HG03139 (cell line): ENCODE results near the gene ALG11.

ENCODE experiments used
- ATAC-seq: cut with Tn5 transposase; IDR thresholded peaks from one replicate; pipeline ENCODE4 v1.9.1; 2021; ENCODE audit not compliant: unreplicated experiment

Gene ALG11

GRCh38 chr13:51997186-51997585 is 15.0 kb upstream of the ALG11 start:
- ATAC-seq: no peak

- ATAC-seq: no peak
These were observed 14.4 kb upstream of the ALG11 start for GRCh38 chr13:51997641-51998330.

DNA sequence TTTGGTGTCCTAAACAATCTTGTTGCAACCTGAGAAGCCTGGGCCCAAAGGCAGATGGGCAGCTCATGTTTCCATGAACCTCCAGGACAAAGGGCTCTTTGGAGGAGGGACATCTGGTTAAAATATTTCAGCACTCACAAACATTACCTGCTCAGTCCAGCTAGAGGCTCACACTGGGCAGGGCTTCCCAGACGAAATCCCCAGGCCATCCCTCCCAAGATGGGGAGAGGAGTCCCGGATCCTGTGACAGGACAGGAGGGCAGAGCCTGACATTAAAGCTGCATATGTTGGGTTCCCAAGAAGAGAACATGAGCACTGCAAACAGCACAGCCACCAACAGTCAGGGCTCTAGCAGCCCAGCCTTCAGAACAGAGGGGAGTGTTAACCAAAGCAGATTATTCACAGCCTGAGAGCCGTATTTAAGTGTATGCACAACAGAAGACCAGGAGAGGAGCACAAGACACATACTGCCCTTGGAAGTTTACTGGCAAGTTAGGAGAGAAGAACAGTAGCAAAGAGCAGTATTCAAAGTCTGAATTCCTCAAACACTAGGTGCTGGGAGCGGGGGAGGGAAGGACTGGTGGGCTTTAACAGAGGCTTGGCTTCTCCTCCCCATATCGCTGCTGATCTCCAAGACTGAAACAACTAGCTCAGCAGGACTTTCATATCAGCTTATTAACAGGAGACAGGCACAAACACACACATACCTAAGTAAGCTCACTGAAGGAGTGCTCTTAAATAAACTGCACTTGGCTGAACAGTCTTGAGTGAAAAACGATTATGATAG is 13.3 kb upstream of the ALG11 start:
- ATAC-seq: no peak

GRCh38 chr13:51999510-51999911 is 12.7 kb upstream of the ALG11 start:
- ATAC-seq: no peak

DNA sequence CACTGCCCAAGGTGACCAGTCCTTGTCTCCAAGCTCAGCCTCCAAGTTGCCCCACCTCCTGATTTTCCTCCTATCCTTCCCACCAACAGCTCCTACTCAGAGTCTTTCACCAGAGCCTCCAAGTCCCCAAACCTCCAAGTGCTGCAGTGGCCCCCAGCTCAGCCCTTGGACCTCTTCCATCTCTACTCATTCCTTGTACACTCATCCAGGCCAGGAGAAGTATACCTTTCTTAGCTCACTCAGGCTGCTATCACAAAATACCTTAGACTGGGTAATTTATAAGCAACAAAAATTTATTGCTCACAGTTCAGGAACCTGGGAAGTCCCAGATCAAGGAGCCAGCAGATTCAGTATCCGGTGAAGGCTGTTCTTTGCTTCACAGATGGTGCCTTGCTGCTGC is 12.3 kb upstream of the ALG11 start:
- no peak for ATAC-seq

GRCh38 chr13:52001120-52001731 is 11.0 kb upstream of the ALG11 start:
- ATAC-seq: peak; percentile 86

GRCh38 chr13:52002361-52002760 is 9.8 kb upstream of the ALG11 start:
- ATAC-seq: no peak

- no peak for ATAC-seq
These were observed 8.7 kb upstream of the ALG11 start for GRCh38 chr13:52003541-52003940.

- no peak for ATAC-seq
These were observed 7.6 kb upstream of the ALG11 start for GRCh38 chr13:52004511-52005170.

DNA sequence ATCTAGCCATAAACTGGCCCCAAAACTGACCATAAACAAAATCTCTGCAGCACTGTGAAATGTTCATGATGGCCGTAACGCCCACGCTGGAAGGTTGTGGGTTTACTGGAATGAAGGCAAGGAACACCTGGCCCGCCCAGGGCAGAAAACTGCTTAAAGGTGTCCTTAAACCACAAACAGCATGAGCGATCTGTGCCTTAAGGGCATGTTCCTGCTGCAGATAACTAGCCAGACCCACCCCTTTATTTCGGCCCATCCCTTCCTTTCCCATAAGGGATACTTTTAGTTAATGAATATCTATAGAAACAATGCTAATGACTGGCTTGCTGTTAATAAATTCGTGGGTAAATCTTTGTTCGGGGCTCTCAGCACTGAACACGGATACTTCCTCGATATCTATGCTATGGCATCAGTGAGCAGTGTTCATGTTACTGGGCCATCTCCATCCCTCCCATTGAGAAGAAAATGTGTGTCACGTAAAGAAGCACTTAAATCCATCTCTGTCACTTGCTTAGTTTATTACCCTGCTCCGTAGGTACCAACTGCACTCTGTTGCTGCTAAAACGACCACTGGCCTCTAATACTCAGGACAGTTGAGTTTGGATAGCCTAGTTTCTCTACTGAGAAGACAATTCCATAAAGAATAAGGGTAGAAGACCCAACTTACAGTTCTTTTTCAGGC is 6.2 kb upstream of the ALG11 start:
- ATAC-seq: no peak

DNA sequence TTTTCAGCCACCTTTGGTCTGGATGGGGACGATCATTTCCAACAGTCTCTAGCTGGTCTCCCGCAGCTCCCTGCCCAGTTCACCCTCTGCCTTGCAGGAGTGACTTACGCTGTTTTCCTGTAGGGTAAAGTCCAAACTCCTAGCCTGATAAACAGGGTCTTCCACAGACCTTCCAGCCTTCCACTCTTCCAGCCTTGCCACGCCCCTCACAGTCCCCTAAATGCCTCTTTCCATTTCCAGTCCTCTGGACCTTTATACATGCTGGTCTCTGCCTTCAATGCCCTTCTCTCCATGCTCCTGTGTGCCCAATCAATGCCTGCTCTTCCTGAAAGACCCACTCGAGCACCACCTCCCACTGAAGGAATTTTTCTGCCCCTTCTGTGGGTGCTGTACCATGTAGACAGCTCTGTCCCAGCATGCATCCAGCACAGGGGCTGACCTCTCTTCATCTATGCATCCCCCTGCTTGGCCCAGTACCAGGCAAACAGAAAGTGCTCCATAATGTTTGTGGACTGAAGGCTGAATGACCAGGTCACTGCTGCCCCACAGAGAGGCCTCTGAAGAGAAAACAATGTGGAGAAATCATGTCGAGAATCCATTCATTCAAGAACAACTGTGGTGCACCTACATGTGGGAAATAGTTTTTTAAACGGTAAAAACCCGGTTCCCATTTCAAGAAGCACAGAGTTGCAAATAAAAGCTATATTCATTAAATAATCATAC is 5.5 kb upstream of the ALG11 start:
- no peak for ATAC-seq

DNA sequence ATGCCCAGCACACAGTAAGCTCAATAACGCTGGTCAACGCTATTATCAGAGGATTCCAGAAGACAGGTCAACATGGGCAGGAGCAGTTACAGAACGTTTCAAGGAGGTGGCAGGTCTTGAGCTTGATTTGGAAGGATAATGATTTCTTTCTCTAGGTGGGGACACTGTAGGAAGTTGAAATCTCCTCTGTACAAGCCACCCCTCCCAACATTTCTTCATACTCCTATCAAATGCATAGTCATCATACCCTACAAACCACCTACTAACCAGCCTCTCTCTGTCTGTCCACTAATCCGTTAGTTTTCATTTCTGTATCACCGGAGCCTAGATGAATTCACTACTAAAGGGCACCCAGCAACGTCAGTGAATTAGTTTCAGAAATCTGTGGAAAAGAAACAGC is 2.3 kb upstream of the ALG11 start:
- ATAC-seq: no peak

- ATAC-seq: peak; percentile 2
These were observed 1.1 kb upstream of the ALG11 start, which contains the start of gene ATP7B for GRCh38 chr13:52010890-52011631. Gene ATP7B, minus strand, starts transcription at chr13:52011450. Its CDS starts 113 bp downstream, at chr13:52011337.

GRCh38 chr13:52012512-52012836 is 276 bp downstream of the ALG11 start:
- ATAC-seq: no peak

- ATAC-seq: no peak
These were observed 4.1 kb downstream of the ALG11 start for GRCh38 chr13:52016296-52016695.

GRCh38 chr13:52020191-52020590 is 8.0 kb downstream of the ALG11 start:
- no peak for ATAC-seq

GRCh38 chr13:52022356-52022755 is 10.2 kb downstream of the ALG11 start:
- ATAC-seq: no peak

- ATAC-seq: no peak
These were observed 12.3 kb downstream of the ALG11 start, which contains the start of gene UTP14C for GRCh38 chr13:52024481-52024880. Gene UTP14C, plus strand, starts transcription at chr13:52024691. Its CDS starts 4,114 bp downstream, at chr13:52028805.

DNA sequence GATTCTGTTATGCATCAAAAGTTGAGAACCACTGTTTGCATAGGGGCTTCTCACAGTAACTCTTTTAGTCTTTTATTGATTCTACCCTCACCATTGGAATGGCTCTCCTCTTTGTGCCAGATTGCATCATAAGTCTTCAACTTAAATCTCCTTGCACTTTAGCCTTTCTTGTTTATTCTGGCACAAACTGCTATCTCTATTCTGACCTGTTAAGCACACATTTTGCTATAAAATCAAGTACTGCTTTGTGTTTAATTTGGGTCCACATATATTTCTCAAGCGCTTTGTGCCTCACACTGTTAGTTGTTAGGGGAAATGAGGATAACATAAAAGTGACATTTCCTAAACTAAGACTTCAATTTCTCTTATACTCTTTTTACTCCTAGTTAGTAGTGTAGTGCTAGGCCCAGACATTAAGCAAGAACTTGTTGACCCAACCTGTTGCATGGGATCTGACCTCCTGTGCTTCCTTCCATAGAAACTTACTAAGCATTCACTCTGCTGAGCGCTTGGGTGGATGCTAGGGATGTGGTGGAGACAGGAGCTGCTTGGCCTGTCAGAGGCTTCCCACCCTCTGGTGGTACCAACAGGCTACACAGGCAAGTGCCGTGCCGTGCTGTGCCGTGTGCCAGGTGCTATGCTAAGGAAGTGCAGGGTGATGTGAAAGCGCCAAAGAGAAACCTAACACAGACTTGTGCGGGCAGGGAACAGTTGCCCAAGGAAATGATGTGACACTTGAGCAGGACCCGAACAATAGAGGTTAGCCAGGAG is 13.5 kb downstream of the ALG11 start:
- no peak for ATAC-seq
